Muscle layer of duodenum (tissue), 2 donors: ENCODE data around the gene FBLL1.

Source experiments
- H3K27ac ChIP-seq: one replicate; pipeline ENCODE4 v1.7.0; 2013; ENCODE audit warnings: mild to moderate bottlenecking, low read length
- H3K27me3 ChIP-seq: one replicate; pipeline ENCODE4 v1.7.0; 2013; ENCODE audit warnings: low read depth, mild to moderate bottlenecking, control low read depth, low read length
- H3K36me3 ChIP-seq, 2 donors: one replicate each; pipeline ENCODE4 v1.7.0; 2013; ENCODE audit warnings: low read length in 2 of 2, control low read depth in 1 of 2, mild to moderate bottlenecking in 1 of 2; ENCODE audit not compliant: insufficient read depth in 2 of 2, control insufficient read depth in 1 of 2
- H3K4me1 ChIP-seq, 2 donors: one replicate each; pipeline ENCODE4 v1.7.0; 2013; ENCODE audit warnings: low read length in 2 of 2, mild to moderate bottlenecking in 2 of 2, control low read depth in 1 of 2, moderate library complexity in 1 of 2; ENCODE audit not compliant: insufficient read depth in 2 of 2, control insufficient read depth in 1 of 2
- H3K4me3 ChIP-seq, 2 donors: one replicate each; pipeline ENCODE4 v1.7.0; 2013; ENCODE audit warnings: low read length in 2 of 2, low read depth in 1 of 2, mild to moderate bottlenecking in 1 of 2
- H3K9me3 ChIP-seq, 2 donors: one replicate each; pipeline ENCODE4 v1.7.0; 2013; ENCODE audit warnings: low read length in 2 of 2, control low read depth in 1 of 2, mild to moderate bottlenecking in 1 of 2; ENCODE audit not compliant: control insufficient read depth in 1 of 2
- donor health status: healthy.

Gene FBLL1

DNA sequence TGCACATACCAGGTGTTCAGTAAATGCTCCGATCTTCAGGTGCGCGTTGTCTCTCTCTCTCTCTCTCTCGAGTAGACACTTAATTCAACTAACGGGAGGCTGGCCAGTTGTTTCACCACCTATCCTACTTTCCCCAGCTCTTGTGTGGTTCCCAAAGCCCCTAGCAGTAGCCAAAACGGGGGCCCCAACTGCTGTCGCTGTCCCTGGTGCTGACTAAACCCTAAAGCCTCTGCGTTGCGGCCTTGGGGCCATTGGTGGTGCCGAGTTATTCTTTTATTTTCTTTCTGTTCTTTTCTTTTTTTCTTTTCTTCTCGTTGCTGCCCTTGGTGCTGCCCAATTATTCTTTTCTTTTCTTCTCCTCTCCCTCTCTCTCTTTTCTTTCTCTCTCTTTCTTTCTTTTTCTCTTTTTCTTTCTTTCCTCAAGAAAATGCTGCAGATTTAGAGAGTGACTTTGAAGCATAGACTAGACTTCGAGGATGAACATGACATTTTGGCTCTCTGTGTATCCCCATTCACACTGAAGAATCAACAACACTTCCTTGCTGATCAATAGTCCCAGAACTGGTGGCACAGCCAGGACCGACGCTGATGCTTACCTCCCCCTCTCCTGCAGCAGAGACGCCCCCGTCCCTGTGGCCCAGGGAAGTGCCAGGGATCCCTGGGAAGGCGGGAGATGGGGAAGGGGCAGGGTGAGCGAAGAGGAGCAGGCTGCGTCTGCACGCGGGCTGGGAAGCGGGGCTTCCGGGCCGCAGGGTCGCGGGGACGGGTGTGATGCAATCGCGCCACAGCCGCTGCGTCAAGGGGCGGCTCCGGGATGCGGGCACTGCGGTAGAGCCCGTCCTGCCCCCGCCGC, at the start of gene FBLL1:
Gene FBLL1 (plus strand): TSS at position 785 of the 853 bp plus-strand sequence. CDS start 200 bp downstream, outside the sequence.
- Histone ChIP-seq H3K9me3 (no peaks in the 10 kb centered on the region), H3K4me3 (peak within 1 kb of the TSS in 1 of 2 donors; percentile 58), H3K4me1 (peaks cover 0 to 4% of the 10 kb centered on the region in 2 donors), H3K27me3 (peaks cover 19% of the 10 kb centered on the region), H3K27ac (no peak within 1 kb of the TSS), H3K36me3 (no peaks in the 10 kb centered on the region)

DNA sequence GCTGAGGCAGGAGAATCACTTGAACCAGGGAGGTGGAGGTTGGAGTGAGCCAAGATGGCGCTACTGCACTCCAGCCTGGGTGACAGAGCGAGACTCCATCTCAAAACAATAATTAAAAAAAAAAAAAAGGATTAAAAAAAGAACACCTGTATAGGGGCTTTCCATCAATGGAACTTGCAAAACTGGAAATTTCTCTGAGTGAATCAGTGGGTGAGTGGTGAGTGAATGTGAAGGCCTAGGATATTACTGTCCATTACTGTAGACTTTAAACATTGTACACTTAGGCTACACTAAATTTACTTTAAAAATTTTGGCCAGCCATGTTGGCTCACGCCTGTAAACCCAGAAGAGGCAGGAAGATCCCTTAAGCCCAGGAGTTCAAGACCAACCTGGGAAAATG, 48.5 kb upstream of the FBLL1 start:
- no peak overlapping the region for H3K27ac ChIP-seq
- no peaks in the 10 kb centered on the region for H3K36me3 ChIP-seq
- no peaks in the 10 kb centered on the region for H3K9me3 ChIP-seq
- H3K4me1 ChIP-seq: no peaks in the 10 kb centered on the region
- no peaks in the 10 kb centered on the region for H3K27me3 ChIP-seq
- no peak overlapping the region for H3K4me3 ChIP-seq

DNA sequence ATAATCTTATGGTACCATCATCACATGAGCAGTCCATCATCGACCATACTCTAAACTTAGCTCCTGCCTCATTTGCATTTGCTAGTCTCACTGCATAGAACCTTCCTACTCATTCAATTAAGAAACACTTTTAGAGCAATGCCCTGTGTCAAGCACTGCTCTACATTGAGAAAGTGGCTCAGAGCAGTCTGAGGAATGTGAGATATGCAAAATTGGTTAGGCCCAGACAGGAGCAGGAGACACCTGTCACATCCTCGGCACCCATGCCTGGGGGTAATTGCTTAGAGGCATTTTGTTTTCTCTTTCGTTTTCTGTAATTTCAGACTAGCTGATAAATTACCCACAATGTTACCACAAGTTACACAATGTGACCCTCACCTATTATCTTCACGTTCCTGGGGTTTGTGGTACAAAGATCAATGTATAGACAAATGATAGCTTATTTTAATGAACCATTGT, 47.7 kb upstream of the FBLL1 start:
- Histone ChIP-seq H3K36me3 (no peaks in the 10 kb centered on the region), H3K27ac (no peak overlapping the region), H3K27me3 (no peaks in the 10 kb centered on the region), H3K4me3 (no peak overlapping the region), H3K4me1 (peaks cover 0 to 3% of the 10 kb centered on the region in 2 donors), H3K9me3 (no peaks in the 10 kb centered on the region)

DNA sequence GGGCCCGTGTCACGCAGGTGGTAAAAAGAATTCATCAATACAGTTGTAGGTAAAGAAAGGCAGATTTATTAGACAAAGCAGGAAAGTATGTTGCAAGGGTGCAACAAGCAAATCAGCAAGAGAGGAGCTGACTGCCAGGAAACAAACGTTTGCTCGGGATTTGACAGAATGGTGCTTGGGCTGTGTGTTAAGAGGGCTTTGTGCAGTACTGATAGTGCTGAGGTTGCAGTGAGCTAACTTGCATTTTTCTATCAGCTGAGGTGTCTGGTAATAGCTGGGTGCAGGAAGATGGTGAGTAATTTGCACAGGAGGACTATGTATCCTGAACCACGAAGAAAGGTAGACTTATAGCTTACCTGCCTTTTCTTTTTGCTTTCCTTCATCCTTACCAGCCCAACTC, 46.7 kb upstream of the FBLL1 start:
- H3K36me3 ChIP-seq: no peaks in the 10 kb centered on the region
- H3K4me1 ChIP-seq: peaks cover 0 to 6% of the 10 kb centered on the region in 2 donors
- H3K4me3 ChIP-seq: no peak overlapping the region
- H3K27ac ChIP-seq: no peak overlapping the region
- H3K9me3 ChIP-seq: no peaks in the 10 kb centered on the region
- H3K27me3 ChIP-seq: no peaks in the 10 kb centered on the region

DNA sequence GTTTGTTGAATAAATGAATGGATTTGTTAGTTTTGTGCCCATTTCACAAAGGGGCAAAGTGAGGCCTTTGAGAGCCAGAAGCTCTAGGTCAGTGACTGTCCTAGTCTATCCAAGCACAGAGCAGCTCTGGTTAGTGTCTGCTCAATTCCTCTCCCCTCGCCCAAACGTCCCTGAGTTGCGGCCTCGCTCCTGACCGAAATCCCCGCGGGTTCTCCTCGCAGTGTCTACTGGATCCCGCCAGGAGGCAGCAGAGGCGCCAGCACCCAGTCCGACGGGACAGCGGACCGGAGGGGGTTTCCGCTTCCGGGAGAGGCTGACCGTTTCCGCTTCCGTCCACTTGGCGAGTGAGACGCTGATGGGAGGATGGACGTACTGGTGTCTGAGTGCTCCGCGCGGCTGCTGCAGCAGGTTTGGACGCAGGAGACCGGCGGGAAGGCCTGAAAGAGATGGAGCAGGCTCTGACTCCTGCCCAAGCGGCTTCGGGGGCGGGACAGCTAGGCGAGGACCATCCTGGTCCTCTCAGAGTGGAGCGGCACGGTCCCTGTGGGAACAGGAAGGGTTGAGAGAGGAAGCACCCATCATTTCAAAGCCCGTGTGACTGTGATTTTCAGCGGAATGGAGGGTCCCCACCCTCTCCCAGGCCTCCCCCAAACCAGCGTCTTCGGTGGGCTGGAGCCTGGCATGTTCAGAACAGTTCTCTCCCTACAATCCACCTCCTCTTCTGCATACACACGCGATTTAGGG, 42.8 kb upstream of the FBLL1 start, which contains the start of gene RARS1:
Gene RARS1 (plus strand): TSS at position 336 of the 744 bp plus-strand sequence. CDS start 28 bp downstream, at position 364.
- Histone ChIP-seq H3K4me3 (peak within 1 kb of the TSS; percentile 94 to 97), H3K9me3 (no peaks in the 10 kb centered on the region), H3K36me3 (peaks cover 21 to 33% of the 10 kb centered on the region in 2 donors), H3K27ac (peak within 1 kb of the TSS; percentile 78), H3K27me3 (no peaks in the 10 kb centered on the region), H3K4me1 (peaks cover 0 to 17% of the 10 kb centered on the region in 2 donors)

DNA sequence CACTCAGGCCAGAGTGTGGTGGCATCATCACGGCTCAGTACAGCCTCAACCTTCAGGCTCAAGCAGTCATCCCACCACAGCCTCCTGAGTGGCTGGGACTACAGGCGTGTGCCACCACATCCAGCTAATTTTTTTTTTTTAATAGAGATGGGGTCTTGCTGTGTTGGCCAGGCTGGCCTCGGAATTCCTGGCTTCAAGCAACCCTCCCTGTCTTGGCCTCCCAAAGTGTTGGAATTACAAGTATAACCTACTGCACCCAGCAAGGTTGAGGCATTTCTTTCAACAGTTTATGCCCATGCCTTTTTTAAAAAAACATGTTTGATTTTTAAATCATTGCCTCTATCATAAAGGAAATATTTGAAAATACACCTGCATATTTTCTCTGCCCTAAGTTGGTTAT, 40.0 kb upstream of the FBLL1 start:
- H3K27ac ChIP-seq: no peak overlapping the region
- H3K4me1 ChIP-seq: peaks cover 0 to 17% of the 10 kb centered on the region in 2 donors
- H3K27me3 ChIP-seq: no peaks in the 10 kb centered on the region
- peaks cover 48 to 59% of the 10 kb centered on the region in 2 donors for H3K36me3 ChIP-seq
- H3K4me3 ChIP-seq: no peak overlapping the region
- H3K9me3 ChIP-seq: no peaks in the 10 kb centered on the region

DNA sequence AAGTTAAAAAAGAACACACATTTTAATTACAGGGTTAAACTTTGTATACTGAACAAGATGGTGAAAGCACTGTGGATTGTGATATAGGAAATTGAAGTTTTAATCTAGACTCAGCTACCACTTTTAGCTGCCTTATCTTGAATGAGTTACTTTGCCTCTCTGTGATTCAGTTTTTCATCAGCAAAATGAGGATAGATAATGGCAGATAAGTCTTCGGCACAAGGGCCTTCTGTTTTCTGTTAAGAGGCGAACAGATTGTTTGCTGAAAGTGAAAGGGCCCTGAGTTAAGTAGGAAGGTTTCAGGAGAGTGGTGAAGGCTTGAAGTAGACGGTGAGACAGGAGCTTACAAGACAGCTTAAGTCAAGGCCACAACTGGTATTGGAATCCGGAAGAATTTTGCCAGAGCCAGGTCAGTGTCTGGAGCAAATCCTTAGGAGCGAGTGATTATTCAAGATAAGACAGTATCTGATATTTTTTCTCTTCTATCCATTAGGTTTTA, 35.0 kb upstream of the FBLL1 start:
- no peaks in the 10 kb centered on the region for H3K9me3 ChIP-seq
- H3K27ac ChIP-seq: no peak overlapping the region
- H3K27me3 ChIP-seq: no peaks in the 10 kb centered on the region
- H3K4me3 ChIP-seq: no peak overlapping the region
- peaks cover 63 to 83% of the 10 kb centered on the region in 2 donors for H3K36me3 ChIP-seq
- H3K4me1 ChIP-seq: no peaks in the 10 kb centered on the region

DNA sequence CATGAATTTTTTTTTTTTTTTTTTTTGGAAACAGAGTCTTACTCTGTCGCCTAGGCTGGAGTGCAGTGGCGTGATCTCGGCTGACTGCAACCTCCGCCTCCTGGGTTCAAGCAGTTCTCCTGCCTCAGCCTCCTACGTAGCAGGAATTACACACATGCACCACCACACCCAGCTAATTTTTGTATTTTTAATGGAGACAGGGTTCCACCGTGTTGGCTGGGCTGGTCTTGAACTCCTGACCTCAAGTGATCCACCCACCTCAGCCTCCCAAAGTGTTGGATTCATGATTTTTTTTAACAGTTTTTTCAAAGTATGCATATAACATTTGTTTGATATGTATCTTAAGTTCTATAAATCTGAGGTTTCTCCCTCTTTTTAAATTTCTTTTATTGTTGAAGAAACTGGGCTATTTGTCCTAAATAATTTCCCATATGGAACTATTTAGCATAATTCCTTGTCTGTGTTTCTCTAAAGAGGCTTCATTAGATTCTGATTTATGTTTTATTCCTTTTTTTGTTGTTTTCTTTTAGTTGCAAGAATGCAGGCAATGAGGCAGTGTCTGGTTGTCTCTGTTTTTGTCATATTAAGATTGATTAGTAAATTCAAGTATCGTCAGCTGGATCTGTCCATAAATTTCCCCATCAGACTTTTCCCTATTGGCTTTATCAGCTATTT, 26.4 kb upstream of the FBLL1 start:
- H3K9me3 ChIP-seq: no peaks in the 10 kb centered on the region
- H3K4me1 ChIP-seq: no peaks in the 10 kb centered on the region

DNA sequence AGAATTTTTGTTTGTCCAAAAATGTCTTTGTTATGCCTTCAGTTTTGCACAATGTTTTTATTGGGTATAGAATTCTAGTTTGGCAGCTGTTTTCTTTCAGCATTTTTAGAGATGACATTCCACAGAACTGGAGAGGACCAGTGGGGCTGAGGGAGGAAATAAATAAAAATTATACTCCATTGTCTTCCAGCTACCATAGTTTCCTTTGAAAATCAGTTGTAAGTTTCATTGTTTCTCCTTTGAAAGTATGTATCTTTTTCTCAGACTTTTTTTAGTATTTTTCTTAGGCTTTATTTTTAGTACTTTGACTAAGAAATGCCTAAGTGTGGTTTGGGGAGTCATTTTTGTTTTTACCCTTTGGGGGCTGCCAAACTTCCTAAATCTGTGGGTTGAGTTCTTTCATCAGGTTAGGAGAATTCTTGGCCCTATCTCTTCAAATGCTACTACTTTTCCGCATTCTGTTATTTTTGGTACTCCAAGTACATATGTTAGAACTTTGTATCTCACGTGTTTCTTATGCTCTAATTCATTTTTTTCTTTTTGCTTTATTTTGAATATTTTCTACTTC, 15.2 kb upstream of the FBLL1 start:
- Histone ChIP-seq H3K4me1 (no peaks in the 10 kb centered on the region), H3K27me3 (no peaks in the 10 kb centered on the region), H3K27ac (no peak overlapping the region), H3K4me3 (no peak overlapping the region), H3K9me3 (peaks cover 6 to 8% of the 10 kb centered on the region in 2 donors), H3K36me3 (peaks cover 74 to 91% of the 10 kb centered on the region in 2 donors)

More for the DNA sequence above, 26.4 kb upstream of the FBLL1 start:
- Histone ChIP-seq H3K4me3 (no peak overlapping the region), H3K27me3 (no peaks in the 10 kb centered on the region), H3K27ac (no peak overlapping the region), H3K36me3 (peaks cover 45 to 50% of the 10 kb centered on the region in 2 donors)

DNA sequence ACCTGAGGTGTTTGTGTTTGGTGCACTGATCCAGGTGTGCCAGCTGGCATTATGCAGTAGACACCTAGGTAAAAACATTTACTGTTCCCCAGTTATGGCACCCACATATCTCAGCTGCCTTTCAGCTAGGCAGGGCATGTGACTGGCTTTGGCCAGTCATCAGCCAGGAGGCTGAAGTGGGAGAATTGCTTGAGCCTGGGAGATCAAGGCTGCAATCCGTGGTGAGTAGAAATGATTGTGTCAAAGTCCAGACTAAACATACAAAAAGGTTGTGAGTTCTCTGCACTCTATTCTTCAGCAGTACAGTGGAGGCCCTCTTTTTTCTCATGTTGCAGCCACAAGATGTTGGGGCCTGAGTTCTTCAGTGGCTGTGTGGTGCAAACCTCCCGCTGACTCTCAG, 3.2 kb upstream of the FBLL1 start:
- Histone ChIP-seq H3K27me3 (peaks cover 12% of the 10 kb centered on the region), H3K36me3 (peaks cover 0 to 9% of the 10 kb centered on the region in 2 donors), H3K4me1 (peaks cover 0 to 4% of the 10 kb centered on the region in 2 donors), H3K9me3 (no peaks in the 10 kb centered on the region), H3K4me3 (no peak overlapping the region), H3K27ac (no peak overlapping the region)
